GM12878 (cell line): ENCODE data around the gene GNLY. TPM values are rescaled to one million over a fixed set of nuclear protein-coding genes. Genes with fewer than 3 reads are reported as not detected.

ENCODE experiments used
- CBFB ChIP-seq: IDR thresholded peaks from 2 replicates; pipeline ENCODE4 v1.6.1; 2016; ENCODE audit warnings: antibody characterized with exemption, low read depth
- CEBPB ChIP-seq, 2 experiments: fragments of 150-350 bp in 1 of 2; IDR thresholded peaks; 2 replicates each; pipeline ENCODE4 v1.6.1; 2012 to 2014; ENCODE audit warnings: low read depth in 2 of 2, low read length in 2 of 2, borderline replicate concordance in 1 of 2, inconsistent platforms in 1 of 2
- CUX1 ChIP-seq: IDR thresholded peaks from 2 replicates; pipeline ENCODE4 v1.6.1; 2012; ENCODE audit warnings: improper control_type of control experiment, low read depth, low read length; ENCODE audit not compliant: insufficient replicate concordance
- EGR1 ChIP-seq, 2 experiments: IDR thresholded peaks; 1 replicate in 1 of 2; 2 replicates in 1 of 2; pipeline ENCODE4 v1.6.1; 2011 to 2012; ENCODE audit warnings: low read depth in 2 of 2, low read length in 2 of 2, borderline replicate concordance in 1 of 2, mild to moderate bottlenecking in 1 of 2, moderate library complexity in 1 of 2
- EP300 ChIP-seq, 2 experiments: fragments of 150-350 bp in 1 of 2; IDR thresholded peaks; 2 replicates each; pipeline ENCODE4 v1.6.1; 2011 to 2012; ENCODE audit warnings: low read depth in 2 of 2, low read length in 2 of 2, borderline replicate concordance in 1 of 2, improper control_type of control experiment in 1 of 2, inconsistent platforms in 1 of 2; ENCODE audit not compliant: control insufficient read depth in 1 of 2
- FOXM1 ChIP-seq: IDR thresholded peaks from 2 replicates; pipeline ENCODE4 v1.6.1; 2012; ENCODE audit warnings: low read depth, mild to moderate bottlenecking, inconsistent platforms, low read length, moderate library complexity
- HDAC2 ChIP-seq: fragments of 200-600 bp; sonication (generic); IDR thresholded peaks from 2 replicates; pipeline ENCODE4 v1.6.1; 2017
- IKZF2 ChIP-seq, 2 experiments: fragments of 450-650 bp; IDR thresholded peaks; 2 replicates each; pipeline ENCODE4 v1.6.1; 2017; ENCODE audit warnings: mild to moderate bottlenecking in 2 of 2, moderate library complexity in 2 of 2
- MAX ChIP-seq: IDR thresholded peaks from 2 replicates; pipeline ENCODE4 v1.6.1; 2012; ENCODE audit warnings: low read depth, low read length, improper control_type of control experiment
- MTA3 ChIP-seq: IDR thresholded peaks from 2 replicates; pipeline ENCODE4 v1.6.1; 2012; ENCODE audit warnings: low read length, inconsistent platforms, borderline replicate concordance
- MYB ChIP-seq: fragments of 150-350 bp; IDR thresholded peaks from 2 replicates; pipeline ENCODE4 v1.6.1; 2014; ENCODE audit warnings: mild to moderate bottlenecking, low read depth, low read length, borderline replicate concordance
- PAX5 ChIP-seq: IDR thresholded peaks from 2 replicates; pipeline ENCODE4 v1.6.1; 2011; ENCODE audit warnings: low read depth, low read length, borderline replicate concordance
- RCOR1 ChIP-seq: conservative IDR thresholded peaks from 2 replicates; pipeline ENCODE4 v1.6.1; 2012; ENCODE audit warnings: low read depth, low read length, improper control_type of control experiment
- RELA ChIP-seq: fragments of 450-650 bp; IDR thresholded peaks from 2 replicates; pipeline ENCODE4 v1.8.0; 2014; ENCODE audit warnings: borderline replicate concordance; ENCODE audit not compliant: partially characterized antibody
- SIN3A ChIP-seq: IDR thresholded peaks from 2 replicates; pipeline ENCODE4 v1.6.1; 2012; ENCODE audit warnings: low read depth, low read length, improper control_type of control experiment
- TARDBP ChIP-seq: IDR thresholded peaks from 2 replicates; pipeline ENCODE4 v1.6.1; 2016; ENCODE audit warnings: borderline replicate concordance
- TCF3 ChIP-seq: IDR thresholded peaks from 2 replicates; pipeline ENCODE4 v1.6.1; 2012; ENCODE audit warnings: low read depth, mild to moderate bottlenecking, low read length, borderline replicate concordance; ENCODE audit not compliant: insufficient read depth
- WRNIP1 ChIP-seq: IDR thresholded peaks from 2 replicates; pipeline ENCODE4 v1.6.1; 2011; ENCODE audit warnings: low read depth, low read length, improper control_type of control experiment, borderline replicate concordance
- polyA plus RNA-seq, 11 experiments: library from polyadenylated mRNA; depleted of rRNA in 4 of 11; unstranded in 6 of 11; stranded (reverse) in 5 of 11; fragments of >200 nt; fragmentation: Nextera tagmentation in 4 of 11; fragmentation: Illumina TruSeq in 1 of 11; extraction: Ambion mirVana in 4 of 11; extraction: Trizol in 1 of 11; gene quantifications; 1 replicate in 1 of 11; 2 replicates in 10 of 11; pipeline versions ENCODE4 v1.2.1 to v1.2.3, GENCODE V29; 2011 to 2016; ENCODE audit warnings: inconsistent platforms in 2 of 11, missing spikeins in 2 of 11, low read depth in 1 of 11
- total RNA-seq, 4 experiments: library from RNA; depleted of rRNA in 3 of 4; stranded (reverse); fragments of >200 nt in 3 of 4; fragmentation: Illumina TruSeq in 1 of 4; extraction: Trizol in 1 of 4; gene quantifications; 2 replicates each; pipeline versions ENCODE4 v1.2.1 to v1.2.3, GENCODE V29; 2013 to 2021
- TF ChIP-seq, protein P1 (sequence below): fragments of 450-650 bp; IDR thresholded peaks from 2 replicates; pipeline ENCODE4 v1.6.1; 2018; ENCODE audit warnings: borderline replicate concordance, mild to moderate bottlenecking; ENCODE audit not compliant: partially characterized antibody
- TF ChIP-seq, protein P2 (sequence below): IDR thresholded peaks from 2 replicates; pipeline ENCODE4 v1.6.1; 2011; ENCODE audit warnings: mild to moderate bottlenecking, low read depth, low read length, moderate library complexity; ENCODE audit not compliant: insufficient replicate concordance

The GNLY gene
- total and polyA plus RNA-seq, 10 of the 15 experiments (the other 5 are each of a cell fraction or from before 2014, with no cell fraction given), result 0.18 to 0.42 TPM; not detected in 8

GRCh38 chr2:85707304-85707703, 13.1 kb downstream of the GNLY start (continued):
- TF ChIP-seq, protein P1, sequence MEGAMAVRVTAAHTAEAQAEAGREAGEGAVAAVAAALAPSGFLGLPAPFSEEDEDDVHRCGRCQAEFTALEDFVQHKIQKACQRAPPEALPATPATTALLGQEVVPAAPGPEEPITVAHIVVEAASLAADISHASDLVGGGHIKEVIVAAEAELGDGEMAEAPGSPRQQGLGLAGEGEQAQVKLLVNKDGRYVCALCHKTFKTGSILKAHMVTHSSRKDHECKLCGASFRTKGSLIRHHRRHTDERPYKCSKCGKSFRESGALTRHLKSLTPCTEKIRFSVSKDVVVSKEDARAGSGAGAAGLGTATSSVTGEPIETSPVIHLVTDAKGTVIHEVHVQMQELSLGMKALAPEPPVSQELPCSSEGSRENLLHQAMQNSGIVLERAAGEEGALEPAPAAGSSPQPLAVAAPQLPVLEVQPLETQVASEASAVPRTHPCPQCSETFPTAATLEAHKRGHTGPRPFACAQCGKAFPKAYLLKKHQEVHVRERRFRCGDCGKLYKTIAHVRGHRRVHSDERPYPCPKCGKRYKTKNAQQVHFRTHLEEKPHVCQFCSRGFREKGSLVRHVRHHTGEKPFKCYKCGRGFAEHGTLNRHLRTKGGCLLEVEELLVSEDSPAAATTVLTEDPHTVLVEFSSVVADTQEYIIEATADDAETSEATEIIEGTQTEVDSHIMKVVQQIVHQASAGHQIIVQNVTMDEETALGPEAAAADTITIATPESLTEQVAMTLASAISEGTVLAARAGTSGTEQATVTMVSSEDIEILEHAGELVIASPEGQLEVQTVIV, result no peak
- TF ChIP-seq FOXM1 (peak; percentile 53; the same call in 1 of the 2 replicates), EP300 (IDR thresholded peaks at IDR 0.05; ENCODE audit: borderline replicate concordance in 1 of 2, control insufficient read depth in 1 of 2, low read depth in 2 of 2, low read length in 2 of 2) (0 out of 4 replicates have a peak, but pooled peaks of 1 of the 2 experiments have one; percentile 34), MTA3 (no peak), TCF3 (no peak), MAX (no peak), CEBPB (IDR thresholded peaks at IDR 0.05; ENCODE audit: borderline replicate concordance in 1 of 2, low read depth in 2 of 2, low read length in 2 of 2) (no peak), TARDBP (no peak), MYB (no peak), SIN3A (no peak), EGR1 (IDR thresholded peaks at IDR 0.05; ENCODE audit: borderline replicate concordance in 1 of 2, low read depth in 2 of 2, low read length in 2 of 2) (no peak), IKZF2 (IDR thresholded peaks at IDR 0.05) (peak; percentile 33 to 37; a peak in 2 of 4 replicates), WRNIP1 (no peak), PAX5 (no peak; the same call in 1 of the 2 replicates), CUX1 (no peak), HDAC2 (no peak), RELA (no peak), RCOR1 (no peak), CBFB (peak; percentile 66; the same call in 1 of the 2 replicates)
- TF ChIP-seq, protein P2, sequence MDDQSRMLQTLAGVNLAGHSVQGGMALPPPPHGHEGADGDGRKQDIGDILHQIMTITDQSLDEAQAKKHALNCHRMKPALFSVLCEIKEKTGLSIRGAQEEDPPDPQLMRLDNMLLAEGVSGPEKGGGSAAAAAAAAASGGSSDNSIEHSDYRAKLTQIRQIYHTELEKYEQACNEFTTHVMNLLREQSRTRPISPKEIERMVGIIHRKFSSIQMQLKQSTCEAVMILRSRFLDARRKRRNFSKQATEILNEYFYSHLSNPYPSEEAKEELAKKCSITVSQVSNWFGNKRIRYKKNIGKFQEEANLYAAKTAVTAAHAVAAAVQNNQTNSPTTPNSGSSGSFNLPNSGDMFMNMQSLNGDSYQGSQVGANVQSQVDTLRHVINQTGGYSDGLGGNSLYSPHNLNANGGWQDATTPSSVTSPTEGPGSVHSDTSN, result no peak
